Endothelial cell (in vitro differentiated cells): ENCODE data around the gene RAPGEF1. TPM values are rescaled to one million over a fixed set of nuclear protein-coding genes. Genes with fewer than 3 reads are reported as not detected.

Experiments used
- DNase-seq: peaks from one replicate; pipeline ENCODE4 v3.0.0; 2021; ENCODE audit warnings: low spot score
- H3K27ac Mint-ChIP-seq: one replicate; pipeline ENCODE4 v1.8.0; 2021; ENCODE audit warnings: mixed read lengths, inconsistent platforms; ENCODE audit not compliant: unreplicated experiment
- H3K27me3 Mint-ChIP-seq: one replicate; pipeline ENCODE4 v1.8.0; 2021; ENCODE audit warnings: mild to moderate bottlenecking, moderate library complexity, mixed read lengths, inconsistent platforms; ENCODE audit not compliant: unreplicated experiment
- H3K36me3 Mint-ChIP-seq: one replicate; pipeline ENCODE4 v1.8.0; 2021; ENCODE audit warnings: mild to moderate bottlenecking, low read depth, mixed read lengths, inconsistent platforms; ENCODE audit not compliant: unreplicated experiment
- H3K4me1 Mint-ChIP-seq: one replicate; pipeline ENCODE4 v1.8.0; 2021; ENCODE audit warnings: mild to moderate bottlenecking, mixed read lengths, inconsistent platforms; ENCODE audit not compliant: unreplicated experiment
- H3K4me3 Mint-ChIP-seq: one replicate; pipeline ENCODE4 v1.8.0; 2021; ENCODE audit warnings: mild to moderate bottlenecking, mixed read lengths, inconsistent platforms; ENCODE audit not compliant: unreplicated experiment
- H3K9me3 Mint-ChIP-seq: one replicate; pipeline ENCODE4 v1.8.0; 2021; ENCODE audit warnings: mixed read lengths, inconsistent platforms; ENCODE audit not compliant: unreplicated experiment
- total RNA-seq: library from RNA; stranded (reverse); fragmentation: NEBNext Ultra II Directional; extraction: Animal tissue kit (Norgen Biotek cat#: 25700); gene quantifications from one replicate; pipeline ENCODE4 v1.2.1, GENCODE V29; 2021; ENCODE audit not compliant: unreplicated experiment
- TF ChIP-seq, protein P1 (sequence below): fragments of 200-600 bp; sonication (generic); IDR thresholded peaks from one replicate; pipeline ENCODE4 v1.5.0; 2021; ENCODE audit warnings: antibody characterized with exemption; ENCODE audit not compliant: unreplicated experiment

RAPGEF1 gene
- total RNA-seq, 1 donor from 2014 or later: 226 TPM

DNA sequence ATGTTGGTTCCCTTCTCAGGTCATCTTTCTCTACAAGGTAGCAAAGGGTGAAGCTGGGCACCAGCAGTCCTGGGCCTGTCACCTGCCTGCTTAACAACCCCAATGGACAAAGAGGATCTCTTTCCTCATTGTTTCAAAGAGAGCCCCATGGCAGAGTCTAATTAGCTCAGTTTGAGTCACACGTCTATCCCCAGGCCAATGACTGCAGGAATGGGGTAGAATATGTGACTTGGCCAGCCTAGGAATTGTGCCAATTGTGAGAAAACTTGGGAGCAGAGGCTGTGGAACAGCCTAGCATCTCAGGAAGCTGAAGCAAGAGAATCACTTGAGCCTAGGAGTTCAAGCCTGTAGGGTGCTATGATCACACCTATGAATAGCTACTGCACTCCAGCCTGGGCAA lies 3.6 kb upstream of the RAPGEF1 start:
- no peak overlapping the region for H3K27ac Mint-ChIP-seq
- TF ChIP-seq, protein P1, sequence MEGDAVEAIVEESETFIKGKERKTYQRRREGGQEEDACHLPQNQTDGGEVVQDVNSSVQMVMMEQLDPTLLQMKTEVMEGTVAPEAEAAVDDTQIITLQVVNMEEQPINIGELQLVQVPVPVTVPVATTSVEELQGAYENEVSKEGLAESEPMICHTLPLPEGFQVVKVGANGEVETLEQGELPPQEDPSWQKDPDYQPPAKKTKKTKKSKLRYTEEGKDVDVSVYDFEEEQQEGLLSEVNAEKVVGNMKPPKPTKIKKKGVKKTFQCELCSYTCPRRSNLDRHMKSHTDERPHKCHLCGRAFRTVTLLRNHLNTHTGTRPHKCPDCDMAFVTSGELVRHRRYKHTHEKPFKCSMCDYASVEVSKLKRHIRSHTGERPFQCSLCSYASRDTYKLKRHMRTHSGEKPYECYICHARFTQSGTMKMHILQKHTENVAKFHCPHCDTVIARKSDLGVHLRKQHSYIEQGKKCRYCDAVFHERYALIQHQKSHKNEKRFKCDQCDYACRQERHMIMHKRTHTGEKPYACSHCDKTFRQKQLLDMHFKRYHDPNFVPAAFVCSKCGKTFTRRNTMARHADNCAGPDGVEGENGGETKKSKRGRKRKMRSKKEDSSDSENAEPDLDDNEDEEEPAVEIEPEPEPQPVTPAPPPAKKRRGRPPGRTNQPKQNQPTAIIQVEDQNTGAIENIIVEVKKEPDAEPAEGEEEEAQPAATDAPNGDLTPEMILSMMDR: no peak
- peaks cover 3% of the 10 kb centered on the region for H3K36me3 Mint-ChIP-seq
- DNase-seq: no peak
- H3K27me3 Mint-ChIP-seq: peaks cover 4% of the 10 kb centered on the region
- peaks cover 23% of the 10 kb centered on the region for H3K4me1 Mint-ChIP-seq
- H3K9me3 Mint-ChIP-seq: no peaks in the 10 kb centered on the region
- no peak overlapping the region for H3K4me3 Mint-ChIP-seq

DNA sequence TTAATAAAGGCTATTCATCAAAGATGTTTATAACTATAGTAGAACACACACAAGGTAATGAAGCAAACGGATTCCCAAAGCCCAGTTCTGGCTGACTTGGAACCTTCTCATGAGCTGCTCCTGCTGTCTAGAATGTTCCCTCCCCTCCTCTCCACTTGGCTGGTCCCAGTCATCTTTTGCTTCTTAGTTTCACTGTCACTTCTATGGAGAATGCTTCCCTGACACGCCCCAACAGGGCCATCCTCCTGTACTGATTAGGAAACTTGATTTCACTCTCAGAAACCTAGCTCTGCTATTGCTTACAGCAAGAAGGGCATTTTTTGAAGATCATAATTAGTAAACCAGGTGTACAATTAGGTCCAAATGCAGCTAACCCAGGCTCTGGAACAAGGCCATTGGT lies 3.2 kb upstream of the RAPGEF1 start:
- H3K9me3 Mint-ChIP-seq: no peaks in the 10 kb centered on the region
- DNase-seq: no peak
- no peak overlapping the region for H3K4me3 Mint-ChIP-seq
- peaks cover 26% of the 10 kb centered on the region for H3K4me1 Mint-ChIP-seq
- peaks cover 4% of the 10 kb centered on the region for H3K27me3 Mint-ChIP-seq
- H3K27ac Mint-ChIP-seq: no peak overlapping the region
- H3K36me3 Mint-ChIP-seq: peaks cover 3% of the 10 kb centered on the region
- TF ChIP-seq, protein P1: no peak

DNA sequence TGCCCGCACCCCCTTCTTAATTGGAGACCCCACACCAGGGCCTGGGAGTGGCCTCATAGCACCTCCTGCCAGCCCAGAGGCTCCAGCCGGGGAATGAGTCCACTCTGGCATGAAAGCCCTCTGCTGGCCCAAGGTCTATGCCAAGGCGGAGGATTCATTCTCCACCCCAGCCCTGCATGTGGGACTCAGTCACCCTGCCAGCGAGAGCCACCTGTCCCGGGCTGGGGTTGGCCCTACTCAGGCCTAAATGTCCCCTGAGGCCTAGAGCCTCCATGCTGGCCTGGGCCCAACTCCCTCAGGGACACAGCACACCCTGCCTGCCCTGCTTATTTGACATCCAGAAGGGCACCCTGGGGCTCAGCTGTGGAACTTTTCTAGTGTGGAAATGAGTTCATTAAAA lies 1.0 kb upstream of the RAPGEF1 start:
- peaks cover 43% of the 10 kb centered on the region for H3K4me1 Mint-ChIP-seq
- no peak overlapping the region for H3K27ac Mint-ChIP-seq
- TF ChIP-seq, protein P1: no peak
- peaks cover 10% of the 10 kb centered on the region for H3K27me3 Mint-ChIP-seq
- DNase-seq: no peak
- H3K36me3 Mint-ChIP-seq: peaks cover 10% of the 10 kb centered on the region
- no peaks in the 10 kb centered on the region for H3K9me3 Mint-ChIP-seq
- peak overlapping the region; percentile 91 for H3K4me3 Mint-ChIP-seq

DNA sequence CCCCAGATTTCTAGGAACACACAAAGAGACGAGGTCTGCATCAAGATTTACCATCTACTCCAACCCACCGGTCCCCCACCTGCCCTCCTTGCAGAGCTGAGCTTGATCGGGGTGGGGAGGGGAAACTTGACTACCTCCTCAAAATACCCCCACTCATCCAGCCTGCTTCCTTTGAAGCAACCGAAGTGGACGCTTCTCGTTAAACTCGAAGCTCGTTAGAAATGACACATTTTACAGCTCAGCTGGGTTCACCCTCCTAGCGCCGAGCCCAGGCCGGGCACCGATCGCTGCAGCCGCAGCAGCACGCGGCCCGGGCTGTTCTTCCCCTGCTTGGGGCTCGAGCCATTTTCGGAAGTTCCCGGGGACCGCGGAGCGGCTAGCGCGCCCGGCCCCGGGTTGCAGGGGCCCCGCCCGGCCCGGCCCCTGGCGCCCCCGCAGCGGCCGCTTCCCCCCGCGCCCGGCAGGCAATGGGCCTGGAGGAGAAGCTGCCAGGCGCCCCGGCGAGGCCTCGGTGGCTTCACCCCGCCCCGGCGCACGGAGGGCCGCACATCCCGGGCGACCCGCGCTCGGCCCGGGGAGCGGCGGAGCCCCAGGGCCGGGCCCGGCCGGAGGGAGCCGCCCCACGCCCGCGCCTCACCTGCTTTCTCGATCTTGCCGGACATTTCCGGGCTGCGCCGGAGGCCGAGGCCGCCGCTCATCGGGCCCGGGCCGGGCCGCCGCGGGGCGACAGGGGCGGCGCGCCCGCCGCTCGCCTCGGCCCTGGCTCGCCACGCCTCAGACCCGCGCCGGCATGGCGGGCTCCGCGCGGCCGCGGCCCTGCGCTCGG lies 530 bp downstream of the RAPGEF1 start:
- no peak for DNase-seq
- TF ChIP-seq, protein P1: no peak
- H3K36me3 Mint-ChIP-seq: peaks cover 19% of the 10 kb centered on the region
- H3K4me3 Mint-ChIP-seq: peak overlapping the region; percentile 99
- peaks cover 52% of the 10 kb centered on the region for H3K4me1 Mint-ChIP-seq
- H3K9me3 Mint-ChIP-seq: no peaks in the 10 kb centered on the region
- H3K27ac Mint-ChIP-seq: peak overlapping the region; percentile 85
- peaks cover 10% of the 10 kb centered on the region for H3K27me3 Mint-ChIP-seq
